HepG2 (cell line): ENCODE measurements around the gene DSC2. TPM values are rescaled to one million over a fixed set of nuclear protein-coding genes. Genes with fewer than 3 reads are reported as not detected.

Experiments used
- ASH2L ChIP-seq: fragments of 300-600, 200-600 bp; sonication (generic); IDR thresholded peaks from 2 replicates; pipeline ENCODE4 v1.7.0; 2017; ENCODE audit warnings: low read depth, mild to moderate bottlenecking, moderate library complexity, mixed read lengths, low read length; ENCODE audit not compliant: insufficient read length
- FOXP4 ChIP-seq: sonication (generic); formaldehyde crosslinking; IDR thresholded peaks from 2 replicates; pipeline ENCODE4 v1.4.0; 2020; ENCODE audit warnings: missing genetic modification reagents
- GZF1 ChIP-seq: sonication (generic); formaldehyde crosslinking; IDR thresholded peaks from 2 replicates; pipeline ENCODE4 v1.5.1; 2020; ENCODE audit warnings: mild to moderate bottlenecking, missing genetic modification reagents
- MAFF ChIP-seq: IDR thresholded peaks from 2 replicates; pipeline ENCODE4 v1.6.1; 2011; ENCODE audit warnings: low read depth, low read length, improper control_type of control experiment
- MXD3 ChIP-seq: IDR thresholded peaks from 2 replicates; pipeline ENCODE4 v1.6.1; 2016; ENCODE audit warnings: mild to moderate bottlenecking, missing biosample characterization, missing genetic modification reagents
- POGZ ChIP-seq: sonication (generic); formaldehyde crosslinking; IDR thresholded peaks from 2 replicates; pipeline ENCODE4 v1.4.0; 2020; ENCODE audit warnings: mild to moderate bottlenecking, missing genetic modification reagents
- RBFOX2 ChIP-seq: fragments of 200-400 bp; formaldehyde crosslinking; IDR thresholded peaks from 2 replicates; pipeline ENCODE4 v1.6.1; 2017; ENCODE audit warnings: low read depth, mild to moderate bottlenecking, low read length
- SIX4 ChIP-seq: sonication (generic); formaldehyde crosslinking; IDR thresholded peaks from 2 replicates; pipeline ENCODE4 v1.4.0; 2020; ENCODE audit warnings: missing genetic modification reagents
- STAT5B ChIP-seq: sonication (generic); formaldehyde crosslinking; IDR thresholded peaks from 2 replicates; pipeline ENCODE4 v1.4.0; 2020; ENCODE audit warnings: missing genetic modification reagents
- ZFY ChIP-seq: sonication (generic); formaldehyde crosslinking; IDR thresholded peaks from 2 replicates; pipeline ENCODE4 v1.4.0; 2020; ENCODE audit warnings: missing genetic modification reagents
- ZNF142 ChIP-seq: sonication (generic); formaldehyde crosslinking; IDR thresholded peaks from 2 replicates; pipeline ENCODE4 v1.4.0; 2020; ENCODE audit warnings: missing genetic modification reagents
- ZNF160 ChIP-seq: sonication (generic); formaldehyde crosslinking; IDR thresholded peaks from 2 replicates; pipeline ENCODE4 v1.8.0; 2022; ENCODE audit warnings: mild to moderate bottlenecking, inconsistent platforms, missing genetic modification reagents
- ZNF180 ChIP-seq: sonication (generic); formaldehyde crosslinking; IDR thresholded peaks from 2 replicates; pipeline ENCODE4 v1.4.0; 2020; ENCODE audit warnings: low read depth, missing genetic modification reagents, borderline replicate concordance
- ZNF280D ChIP-seq: sonication (generic); formaldehyde crosslinking; IDR thresholded peaks from 2 replicates; pipeline ENCODE4 v1.5.1; 2020; ENCODE audit warnings: mild to moderate bottlenecking, missing genetic modification reagents
- ZNF605 ChIP-seq: sonication (generic); formaldehyde crosslinking; IDR thresholded peaks from 2 replicates; pipeline ENCODE4 v1.8.0; 2022; ENCODE audit warnings: mild to moderate bottlenecking, missing genetic modification reagents
- ZNF614 ChIP-seq: IDR thresholded peaks from 2 replicates; pipeline ENCODE4 v1.6.1; 2018; ENCODE audit warnings: missing biosample characterization, missing genetic modification reagents, inconsistent platforms, borderline replicate concordance
- ZNF644 ChIP-seq: IDR thresholded peaks from 2 replicates; pipeline ENCODE4 v1.6.1; 2016; ENCODE audit warnings: low read depth
- ZNF772 ChIP-seq: sonication (generic); formaldehyde crosslinking; IDR thresholded peaks from 2 replicates; pipeline ENCODE4 v1.5.0; 2020; ENCODE audit warnings: mild to moderate bottlenecking, missing genetic modification reagents
- polyA plus RNA-seq, 8 experiments: library from polyadenylated mRNA; depleted of rRNA in 3 of 8; stranded (reverse) in 7 of 8; unstranded in 1 of 8; fragments of >200 nt; fragmentation: Illumina TruSeq in 4 of 8; extraction: Trizol in 4 of 8; gene quantifications; 2 replicates each; pipeline versions ENCODE4 v1.2.1 to v1.2.3, GENCODE V29; 2011 to 2016; ENCODE audit warnings: low read depth in 4 of 8, missing spikeins in 1 of 8, mixed read lengths in 1 of 8; ENCODE audit not compliant: insufficient read depth in 1 of 8
- total RNA-seq, 5 experiments: library from RNA; depleted of rRNA; stranded (reverse); fragments of >200 nt; fragmentation: Illumina TruSeq; extraction: Trizol; gene quantifications; 2 replicates each; pipeline ENCODE4 v1.2.3, GENCODE V29; 2016; ENCODE audit warnings: low read depth in 1 of 5

The DSC2 gene
- total and polyA plus RNA-seq, 2 of the 13 experiments (the other 11 are each of a cell fraction or from before 2014, with no cell fraction given) = 7.2 to 24.9 TPM

GRCh38 chr18:31102025-31102684 is at the start of gene DSC2 (continued):
- TF ChIP-seq SIX4 (CRISPR knock-in tag) (peak; percentile 64; the same call in 1 of the 2 replicates), MXD3 (CRISPR knock-in tag) (peak; percentile 13; the same call in 1 of the 2 replicates), GZF1 (CRISPR knock-in tag) (0 out of 2 replicates have a peak, but pooled peaks have one; percentile 60), ZNF614 (CRISPR knock-in tag) (peak; percentile 22; the same call in 1 of the 2 replicates), ZNF644 (CRISPR knock-in tag) (0 out of 2 replicates have a peak, but pooled peaks have one; percentile 14), ZNF180 (no peak), ZFY (CRISPR knock-in tag) (peak; percentile 63; the same call in 1 of the 2 replicates), ZNF160 (CRISPR knock-in tag) (no peak; the same call in 1 of the 2 replicates), POGZ (peak; percentile 43; the same call in 1 of the 2 replicates), ASH2L (peak; percentile 16), MAFF (no peak), ZNF772 (CRISPR knock-in tag) (peak; percentile 50; the same call in 1 of the 2 replicates), FOXP4 (CRISPR knock-in tag) (0 out of 2 replicates have a peak, but pooled peaks have one; percentile 19), ZNF142 (CRISPR knock-in tag) (peak; percentile 54; the same call in 1 of the 2 replicates), STAT5B (CRISPR knock-in tag) (no peak), ZNF280D (CRISPR knock-in tag) (peak; percentile 59; the same call in 1 of the 2 replicates), ZNF605 (peak; percentile 62; the same call in 1 of the 2 replicates), RBFOX2 (peak; percentile 83)
